SK-N-MC (cell line): Measurements from ENCODE around the gene FBXL13.

Experiments used
- EZH2 ChIP-seq: fragments of 200-600 bp; sonication (generic); IDR thresholded peaks from one replicate; pipeline ENCODE4 v1.6.1; 2017; ENCODE audit warnings: antibody characterized with exemption
- POLR2AphosphoS5 ChIP-seq: IDR thresholded peaks from 2 replicates; pipeline ENCODE4 v1.6.1; 2012; ENCODE audit warnings: mild to moderate bottlenecking, low read depth, low read length, borderline replicate concordance

DNA sequence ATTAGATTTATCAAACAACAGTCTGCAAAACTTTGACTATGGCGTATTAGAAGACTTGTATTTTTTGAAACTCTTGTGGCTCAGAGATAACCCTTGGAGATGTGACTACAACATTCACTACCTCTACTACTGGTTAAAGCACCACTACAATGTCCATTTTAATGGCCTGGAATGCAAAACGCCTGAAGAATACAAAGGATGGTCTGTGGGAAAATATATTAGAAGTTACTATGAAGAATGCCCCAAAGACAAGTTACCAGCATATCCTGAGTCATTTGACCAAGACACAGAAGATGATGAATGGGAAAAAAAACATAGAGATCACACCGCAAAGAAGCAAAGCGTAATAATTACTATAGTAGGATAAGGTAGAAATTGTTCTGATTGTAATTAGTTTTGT, 130.4 kb downstream of the FBXL13 start:
- TF ChIP-seq EZH2 (no peak), POLR2AphosphoS5 (no peak)
